Measurements from ENCODE around the gene TSPAN4.

TSPAN4 gene

DNA sequence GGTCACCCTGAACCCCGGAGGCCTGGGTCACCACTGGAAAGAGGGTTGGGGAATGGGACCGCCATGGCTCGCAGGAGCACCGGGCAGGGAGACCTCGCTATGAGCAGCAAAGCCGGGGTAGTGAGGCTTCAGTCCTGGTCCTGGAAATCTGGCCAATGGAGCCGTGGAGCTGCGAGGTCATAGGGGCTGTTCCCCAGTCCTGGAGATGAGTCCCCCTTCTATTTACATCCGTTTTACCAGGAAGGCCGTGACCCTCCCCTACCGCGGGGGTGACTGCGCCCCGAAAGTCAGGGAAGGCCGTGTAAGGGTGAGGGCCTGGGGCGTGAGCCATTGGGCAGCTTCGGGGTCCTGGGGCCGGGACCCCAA lies 38.1 kb upstream of the TSPAN4 start:
- DNase-seq, result no peak

DNA sequence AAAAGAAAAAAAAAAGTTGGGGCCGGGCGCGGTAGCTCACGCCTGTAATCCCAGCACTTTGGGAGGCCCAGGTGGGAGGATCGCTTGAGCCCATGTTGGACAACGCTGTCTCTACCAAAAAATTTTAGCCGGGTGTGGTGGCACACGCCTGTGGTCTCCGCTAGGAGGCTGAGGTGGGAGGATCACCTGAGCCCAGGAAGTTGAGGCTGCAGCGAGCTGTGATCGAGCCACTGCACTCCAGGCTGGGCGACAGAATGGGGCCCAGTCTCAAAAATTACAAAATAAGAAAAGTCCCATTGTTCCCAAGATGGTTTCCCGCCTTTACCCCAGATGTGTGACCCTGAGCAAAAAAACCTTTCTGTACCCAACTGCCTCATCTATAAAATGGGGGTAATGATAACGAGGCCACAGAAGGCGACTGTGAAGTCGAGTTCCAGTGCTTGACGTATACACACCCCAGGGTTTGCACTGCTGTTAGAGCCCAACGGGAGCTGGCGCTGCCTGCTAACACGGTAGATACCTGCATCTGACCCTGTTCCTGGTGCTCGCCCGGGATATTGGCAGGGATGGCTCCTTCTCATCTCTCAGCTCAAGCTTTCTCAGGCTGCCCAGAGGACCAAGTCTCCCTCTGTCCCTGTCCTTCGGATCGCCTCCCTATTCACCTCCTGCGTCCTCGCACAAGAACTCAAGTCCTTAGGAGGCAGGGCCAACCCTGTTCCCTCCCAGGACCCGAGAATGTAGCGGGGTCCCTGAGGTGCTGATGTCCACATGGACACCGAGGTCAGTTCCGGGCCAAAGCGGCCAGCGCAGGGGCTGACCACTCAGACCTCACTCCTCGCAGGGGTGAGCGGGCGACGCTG lies 34.0 kb upstream of the TSPAN4 start:
- no peak for DNase-seq

DNA sequence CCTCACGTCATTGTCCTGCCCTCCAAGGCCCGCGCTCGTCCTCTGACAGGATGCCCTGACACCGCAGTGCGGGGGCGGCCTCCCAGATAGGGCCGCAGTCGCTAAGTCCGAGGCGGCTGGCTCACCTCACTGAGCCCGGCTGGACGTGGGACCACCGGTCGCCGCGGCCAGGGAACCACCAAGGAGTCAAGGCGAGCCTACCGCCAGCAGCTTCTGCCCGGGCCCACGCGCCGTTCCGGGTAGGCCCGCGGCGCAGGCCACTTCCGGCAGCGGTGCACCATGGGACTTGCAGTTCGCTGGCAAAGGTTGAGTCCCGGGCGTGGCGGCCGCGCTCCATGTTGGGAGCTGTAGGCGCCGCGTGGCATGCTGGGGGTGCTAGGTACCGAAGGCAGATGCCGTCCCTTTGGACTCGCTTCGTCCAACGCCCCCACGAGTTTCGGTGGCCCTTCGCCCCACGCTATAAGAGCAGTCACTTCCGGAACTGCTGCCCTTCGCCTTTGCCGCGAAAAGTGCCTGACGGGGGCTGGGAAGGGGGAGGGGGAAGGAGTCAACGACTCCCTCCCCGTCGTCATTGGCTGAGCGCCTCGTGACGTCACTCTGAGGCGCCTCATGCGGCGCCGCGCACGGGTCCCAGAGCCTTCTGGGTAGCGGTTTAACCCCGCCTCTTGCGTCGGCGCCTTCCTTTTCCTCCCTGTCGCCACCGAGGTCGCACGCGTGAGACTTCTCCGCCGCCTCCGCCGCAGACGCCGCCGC lies 33.2 kb upstream of the TSPAN4 start, which contains the start of gene RPLP2:
Gene RPLP2, plus strand, starts transcription at position 681 of the 753 bp plus-strand sequence. CDS start 268 bp downstream, outside the sequence.
- DNase-seq, result peak; percentile 98

DNA sequence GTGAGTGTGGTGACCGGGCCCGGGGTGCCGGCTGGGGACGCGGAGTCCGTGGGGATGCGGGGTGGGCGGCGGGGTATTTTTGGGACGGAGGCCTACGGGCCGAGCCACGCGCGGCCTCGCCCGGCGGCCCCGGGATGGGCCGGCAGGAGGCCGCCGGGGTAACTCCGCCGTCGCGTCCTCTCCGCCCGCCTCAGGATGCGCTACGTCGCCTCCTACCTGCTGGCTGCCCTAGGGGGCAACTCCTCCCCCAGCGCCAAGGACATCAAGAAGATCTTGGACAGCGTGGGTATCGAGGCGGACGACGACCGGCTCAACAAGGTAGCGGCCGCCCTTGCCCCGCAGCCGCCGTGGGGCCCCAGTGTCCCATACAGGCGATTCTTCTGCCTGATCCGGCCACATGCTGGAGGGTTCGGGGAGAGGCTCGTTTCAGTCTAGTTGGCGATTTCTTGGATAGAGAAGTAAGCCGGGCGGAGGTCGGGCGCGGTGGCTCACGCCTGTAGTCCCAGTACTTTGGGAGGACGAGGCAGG lies 32.5 kb upstream of the TSPAN4 start:
- no peak for DNase-seq

DNA sequence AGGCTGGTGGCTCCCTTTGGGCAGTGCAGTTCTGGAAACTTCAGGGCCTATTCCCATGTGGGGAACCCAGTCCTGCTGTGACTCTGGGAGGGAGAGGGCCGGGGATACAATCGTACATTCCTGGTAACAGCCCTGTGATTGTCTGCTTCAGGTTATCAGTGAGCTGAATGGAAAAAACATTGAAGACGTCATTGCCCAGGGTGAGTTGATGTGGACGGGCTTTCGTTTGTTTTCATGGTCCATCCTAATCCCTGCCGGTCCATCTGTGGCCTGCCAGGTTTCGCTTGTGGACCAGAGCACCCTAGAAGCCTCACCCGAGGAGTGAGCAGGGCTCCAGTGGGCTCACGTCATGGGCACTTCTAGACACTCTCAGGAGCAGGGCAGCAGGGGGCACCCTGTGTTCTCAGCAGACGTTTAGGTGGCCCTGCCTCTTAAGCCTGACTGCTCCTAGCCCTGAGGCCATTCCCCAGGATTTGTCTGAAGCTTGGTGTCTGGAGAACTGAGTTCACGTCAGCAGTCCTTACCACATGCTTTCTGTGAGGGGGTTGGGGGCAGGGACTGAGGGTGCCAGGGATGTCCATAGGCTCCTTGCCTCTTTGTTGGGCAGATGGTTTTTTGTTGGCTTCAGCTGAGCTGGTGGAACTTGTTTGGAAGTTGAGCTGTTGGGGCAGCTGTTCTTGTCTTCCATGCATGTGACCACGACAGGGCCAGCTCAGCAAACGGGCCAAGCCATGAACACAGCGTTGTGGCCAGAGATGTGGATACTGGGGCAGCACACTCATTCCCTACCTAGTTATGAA lies 31.0 kb upstream of the TSPAN4 start:
- DNase-seq, result no peak

DNA sequence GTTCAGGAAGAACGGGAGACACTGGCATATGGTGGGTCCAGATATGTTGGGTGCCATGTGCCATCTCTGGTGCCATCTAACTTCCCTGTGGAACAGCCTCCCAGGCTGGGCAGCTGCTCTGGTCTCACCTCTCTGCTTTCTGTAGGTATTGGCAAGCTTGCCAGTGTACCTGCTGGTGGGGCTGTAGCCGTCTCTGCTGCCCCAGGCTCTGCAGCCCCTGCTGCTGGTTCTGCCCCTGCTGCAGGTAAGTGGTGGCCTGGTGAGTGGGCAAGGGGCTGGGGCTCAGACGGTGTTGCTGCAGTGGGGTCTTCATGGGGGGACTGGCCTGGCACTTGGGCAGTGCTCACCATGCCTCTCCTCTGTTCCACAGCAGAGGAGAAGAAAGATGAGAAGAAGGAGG lies 30.3 kb upstream of the TSPAN4 start:
- DNase-seq, result no peak

DNA sequence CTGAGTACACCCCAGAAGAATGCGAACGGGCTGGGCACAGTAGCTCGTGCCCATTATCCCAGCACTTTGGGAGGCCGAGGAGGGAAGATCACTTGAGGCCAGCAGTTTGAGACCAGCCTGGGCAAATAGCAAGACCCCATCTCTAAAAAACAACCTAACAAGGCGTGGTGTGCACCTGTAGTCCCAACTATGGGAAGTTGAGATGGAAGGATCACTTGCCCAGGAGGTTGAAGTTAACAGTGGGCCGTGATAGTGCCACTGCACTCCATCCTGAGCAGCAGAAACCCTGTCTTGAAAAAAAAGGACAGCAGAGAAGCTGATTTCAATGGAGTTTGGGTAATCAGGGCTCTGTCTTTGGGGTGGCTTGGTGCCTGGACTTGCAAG lies 29.6 kb upstream of the TSPAN4 start:
- no peak for DNase-seq

DNA sequence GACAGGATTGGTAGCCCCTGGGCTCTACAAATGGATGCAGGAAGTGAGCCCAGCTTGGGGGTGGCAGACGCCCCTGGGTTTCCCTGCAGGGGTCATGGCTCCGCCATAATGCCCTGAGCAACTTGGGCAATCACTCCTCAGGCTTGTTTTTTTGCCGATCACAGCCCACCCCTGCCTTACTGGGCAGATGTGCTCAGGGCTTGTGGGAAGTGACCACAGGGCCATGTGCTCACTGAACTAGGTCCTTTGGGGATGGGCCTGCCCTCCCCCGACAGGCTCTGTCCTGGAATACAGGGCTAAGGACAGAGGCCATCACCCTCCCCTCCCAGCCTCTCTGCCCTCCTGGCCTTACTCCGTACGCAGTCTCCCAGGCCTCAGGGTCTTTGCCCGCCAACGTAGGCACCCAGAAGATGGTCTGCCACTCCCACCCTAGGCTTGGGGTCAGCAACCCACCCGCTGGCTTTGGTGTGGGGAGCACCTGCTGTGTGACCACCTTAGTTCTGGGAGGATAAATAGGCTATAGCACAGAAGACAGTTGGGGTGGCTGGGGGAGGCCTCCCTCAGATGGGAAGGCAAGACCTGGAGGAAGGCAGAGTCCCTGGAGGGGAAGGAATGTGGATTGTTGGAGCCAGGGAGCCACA lies 29.1 kb upstream of the TSPAN4 start:
- DNase-seq, result no peak

DNA sequence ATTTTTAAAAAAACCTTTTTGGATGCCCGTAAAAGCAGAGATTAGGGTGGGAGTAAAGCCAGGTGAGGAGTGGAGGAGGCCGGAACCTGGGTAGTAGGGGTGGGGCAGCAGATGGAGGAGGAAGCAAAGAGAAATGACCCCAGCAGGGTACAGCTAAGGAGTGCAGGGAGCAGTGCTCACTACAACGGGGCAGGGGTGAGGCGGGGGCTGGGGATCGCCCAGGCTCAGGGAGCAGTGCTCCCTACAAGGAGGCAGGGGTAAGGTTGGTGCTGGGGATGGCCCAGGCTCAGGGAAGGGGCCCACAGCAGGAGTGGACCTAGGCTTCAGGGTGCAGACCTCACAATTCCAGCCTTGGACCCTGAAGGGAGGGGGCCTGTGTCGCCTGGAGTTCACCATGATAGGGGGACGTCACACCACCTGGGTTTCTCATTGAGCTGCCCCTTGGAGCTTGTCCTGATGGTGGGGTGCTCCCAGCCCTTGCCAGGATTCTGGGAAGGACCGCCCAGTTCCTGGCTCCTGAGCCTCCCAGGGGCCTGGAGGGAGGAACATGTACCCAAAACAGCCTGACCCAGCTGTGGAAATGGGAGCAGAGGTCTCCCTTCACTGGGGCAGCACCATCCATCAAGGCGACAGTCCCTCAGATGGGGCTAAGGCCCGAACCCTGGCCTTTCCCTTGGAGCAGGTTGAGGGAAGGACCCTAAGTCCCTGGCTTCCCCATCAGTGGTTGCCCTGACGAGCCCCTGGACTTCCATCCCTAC lies 26.8 kb upstream of the TSPAN4 start:
- DNase-seq, result no peak

DNA sequence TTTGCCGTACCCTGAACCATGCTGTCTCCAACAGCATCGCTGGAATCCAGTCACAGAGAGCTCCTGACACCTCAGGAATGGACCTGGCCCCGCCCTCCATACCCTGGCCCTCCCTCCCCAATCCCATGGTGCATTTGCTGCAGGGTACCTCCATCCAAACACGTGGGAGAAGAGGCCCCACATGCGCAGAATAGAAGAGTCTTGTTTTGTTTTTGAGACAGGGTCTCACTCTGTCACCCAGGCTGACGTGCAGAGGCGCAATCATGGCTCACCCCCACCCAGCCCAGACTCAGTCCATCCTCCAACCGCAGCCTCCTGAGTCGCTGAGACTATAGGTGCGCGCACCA lies 26.2 kb upstream of the TSPAN4 start:
- DNase-seq, result no peak

DNA sequence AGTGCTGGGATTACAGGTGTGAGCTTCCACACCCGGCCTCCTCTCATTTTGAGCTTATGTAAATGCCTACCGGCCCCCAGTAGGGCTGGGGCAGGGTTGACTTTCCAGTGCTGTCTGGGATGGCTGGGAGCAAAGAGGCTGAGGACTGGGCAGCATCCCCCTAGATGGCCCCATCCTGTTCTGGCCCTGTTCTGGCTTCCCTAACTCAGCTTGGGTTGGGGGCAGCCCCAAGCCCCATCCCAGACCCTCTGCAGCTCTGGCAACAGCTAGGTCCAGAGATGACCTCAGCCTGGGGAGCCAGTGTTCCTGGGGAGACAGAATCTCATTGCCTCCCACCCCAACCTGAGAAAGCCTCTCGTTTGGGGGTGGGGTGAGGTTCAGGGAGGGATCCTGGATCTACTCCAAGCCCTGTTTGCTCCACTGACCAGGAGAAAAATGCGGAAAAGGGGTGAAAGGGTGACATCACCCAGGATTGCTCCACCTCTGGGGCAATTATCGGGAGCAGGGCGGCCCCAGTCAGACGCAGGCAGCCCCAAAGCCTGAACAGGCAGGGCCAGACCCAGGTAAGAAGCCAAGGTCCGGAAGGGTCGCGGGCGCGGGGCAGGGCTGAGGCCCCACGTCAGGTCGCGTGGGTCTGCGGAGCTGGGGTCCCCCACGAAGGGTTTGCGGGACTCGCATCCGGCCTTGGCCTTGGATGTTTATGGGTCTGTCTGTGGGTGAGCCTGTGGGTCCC lies 24.1 kb upstream of the TSPAN4 start, which contains the start of gene PNPLA2:
Gene PNPLA2, plus strand, starts transcription at position 519 of the 733 bp plus-strand sequence. CDS start 805 bp downstream, outside the sequence.
- peak; percentile 56 for DNase-seq

DNA sequence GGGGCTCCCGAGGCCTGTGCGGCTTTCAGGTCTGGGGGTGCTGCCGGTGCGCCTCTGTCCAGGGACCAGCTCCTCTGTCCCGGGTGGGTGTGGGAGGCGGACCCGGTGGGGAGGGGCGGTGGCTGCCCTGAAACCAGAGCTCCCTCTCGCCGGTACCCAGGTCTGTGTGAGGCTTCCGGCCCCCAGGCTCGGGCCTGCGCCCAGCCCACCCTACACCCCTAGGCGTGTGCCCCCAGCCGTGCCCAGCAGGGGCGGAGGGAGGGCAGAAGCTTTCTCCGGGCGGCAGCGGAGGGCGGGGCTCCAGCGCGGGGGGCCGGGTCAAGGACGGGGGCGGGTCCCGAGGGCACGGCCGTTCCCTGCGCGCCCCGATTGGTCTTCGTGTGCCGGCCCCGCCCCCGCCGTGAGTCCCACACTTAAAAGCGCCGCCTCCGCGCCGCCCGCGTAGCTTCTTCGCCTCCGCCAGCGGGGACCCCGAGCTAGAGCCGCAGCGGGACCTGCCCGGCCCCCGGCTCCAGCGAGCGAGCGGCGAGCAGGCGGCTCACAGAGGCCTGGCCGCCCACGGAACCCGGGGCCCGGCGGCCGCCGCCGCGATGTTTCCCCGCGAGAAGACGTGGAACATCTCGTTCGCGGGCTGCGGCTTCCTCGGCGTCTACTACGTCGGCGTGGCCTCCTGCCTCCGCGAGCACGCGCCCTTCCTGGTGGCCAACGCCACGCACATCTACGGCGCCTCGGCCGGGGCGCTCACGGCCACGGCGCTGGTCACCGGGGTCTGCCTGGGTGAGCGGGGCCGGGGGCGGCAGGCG lies 23.3 kb upstream of the TSPAN4 start:
- DNase-seq, result peak; percentile 91

DNA sequence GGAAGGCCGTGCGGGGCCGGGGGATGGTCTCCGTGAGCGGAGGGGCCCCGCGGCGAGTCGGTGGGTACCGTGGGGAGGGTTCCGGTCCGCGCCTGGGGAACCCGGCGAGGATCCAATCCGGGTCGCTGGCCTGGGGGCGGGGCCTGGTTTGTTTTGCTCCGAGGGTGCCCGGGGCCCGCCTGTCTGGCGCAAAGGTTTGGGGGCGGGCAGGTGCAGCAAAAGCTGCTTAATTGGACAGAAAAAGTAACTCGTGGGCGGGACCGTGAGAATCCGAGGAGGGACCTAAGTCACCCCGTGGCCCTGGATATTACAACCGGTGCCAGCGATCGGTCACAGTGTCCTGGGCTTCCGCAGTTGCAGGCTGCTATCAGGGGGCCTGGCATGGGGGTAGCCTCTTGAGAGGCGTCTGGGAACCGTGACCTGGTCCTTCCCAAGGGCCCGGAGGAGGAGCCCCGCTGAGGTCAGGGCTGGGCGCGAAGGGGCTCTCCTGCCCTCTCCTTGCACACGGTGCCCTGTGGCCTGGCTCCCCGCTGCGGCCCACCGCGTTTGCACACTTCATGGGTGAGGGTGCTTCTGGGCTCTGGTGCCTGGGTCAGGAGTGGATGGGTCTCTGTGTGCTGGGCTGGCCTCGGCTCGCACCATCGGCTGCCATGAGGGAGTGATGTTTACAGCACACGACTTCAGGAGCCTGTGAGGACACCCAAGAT lies 22.6 kb upstream of the TSPAN4 start:
- peak; percentile 47 for DNase-seq

DNA sequence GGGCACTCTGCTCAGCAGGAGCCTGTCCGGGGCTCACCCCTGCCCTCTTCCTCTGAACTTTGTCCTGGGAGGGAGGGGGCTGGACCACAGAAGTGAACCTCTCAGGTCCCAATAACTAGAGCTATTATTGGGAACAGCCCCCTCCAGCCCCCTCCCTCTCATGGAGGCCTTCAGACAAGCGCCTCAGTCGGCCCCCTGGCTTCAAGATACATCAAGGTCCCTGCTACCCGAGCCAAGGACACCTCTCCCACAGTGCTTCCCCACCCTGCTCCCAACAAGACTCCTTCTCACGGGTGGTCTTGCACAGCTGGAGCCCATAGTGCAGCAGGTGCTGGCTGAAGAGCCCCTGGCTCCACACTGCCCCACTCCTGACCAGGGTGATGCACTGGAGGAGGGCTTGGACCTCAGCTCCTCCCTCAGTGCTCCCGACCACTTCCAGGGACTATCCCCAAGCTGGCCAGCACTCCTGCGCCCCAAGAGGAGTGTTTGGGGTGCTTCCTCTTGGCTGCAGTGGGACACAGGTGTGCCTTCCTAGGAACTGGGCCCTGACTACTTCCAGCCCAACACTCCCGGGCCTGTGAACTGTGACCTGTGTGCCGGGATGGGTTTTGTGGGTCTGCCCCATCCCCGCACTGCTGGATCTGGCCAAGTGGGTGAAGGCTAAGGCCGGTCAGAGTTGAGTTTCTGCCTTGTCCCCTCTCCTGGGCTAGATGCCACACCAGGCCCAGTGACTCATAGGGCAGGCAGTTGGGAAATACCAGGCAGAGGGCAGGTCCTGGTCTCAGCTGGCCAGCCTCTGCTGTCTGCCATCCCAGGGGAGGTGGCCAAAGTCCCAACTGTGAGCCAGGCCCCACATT lies 21.8 kb upstream of the TSPAN4 start:
- peak; percentile 45 for DNase-seq

DNA sequence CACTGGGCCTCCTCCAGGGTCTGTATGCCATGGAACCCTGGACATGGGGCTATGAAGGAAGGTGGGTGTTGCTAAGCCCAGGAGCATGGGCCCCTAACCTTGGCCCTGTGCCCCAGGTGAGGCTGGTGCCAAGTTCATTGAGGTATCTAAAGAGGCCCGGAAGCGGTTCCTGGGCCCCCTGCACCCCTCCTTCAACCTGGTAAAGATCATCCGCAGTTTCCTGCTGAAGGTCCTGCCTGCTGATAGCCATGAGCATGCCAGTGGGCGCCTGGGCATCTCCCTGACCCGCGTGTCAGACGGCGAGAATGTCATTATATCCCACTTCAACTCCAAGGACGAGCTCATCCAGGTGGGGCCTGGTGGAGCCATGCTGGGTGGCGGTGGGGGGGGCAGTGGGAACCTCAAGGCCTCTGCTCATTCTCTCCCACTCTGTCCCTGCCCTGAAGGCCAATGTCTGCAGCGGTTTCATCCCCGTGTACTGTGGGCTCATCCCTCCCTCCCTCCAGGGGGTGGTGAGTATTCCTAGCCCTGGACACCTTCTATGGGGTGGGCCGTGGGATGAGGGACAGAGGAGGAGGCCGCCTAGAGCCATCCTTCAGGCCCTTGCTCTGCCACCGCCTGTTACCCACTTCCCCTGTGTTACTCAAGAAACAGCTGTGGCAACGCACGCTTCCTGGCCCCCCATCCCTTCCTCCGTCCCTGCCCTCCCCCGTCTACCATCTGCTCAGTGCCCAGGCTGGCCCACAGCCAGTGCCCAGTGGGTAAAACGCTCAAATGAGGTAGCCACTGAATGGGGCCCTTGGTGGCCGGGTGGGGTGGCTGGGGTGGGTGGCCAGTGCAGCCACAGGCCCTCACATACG lies 20.9 kb upstream of the TSPAN4 start:
- no peak for DNase-seq

DNA sequence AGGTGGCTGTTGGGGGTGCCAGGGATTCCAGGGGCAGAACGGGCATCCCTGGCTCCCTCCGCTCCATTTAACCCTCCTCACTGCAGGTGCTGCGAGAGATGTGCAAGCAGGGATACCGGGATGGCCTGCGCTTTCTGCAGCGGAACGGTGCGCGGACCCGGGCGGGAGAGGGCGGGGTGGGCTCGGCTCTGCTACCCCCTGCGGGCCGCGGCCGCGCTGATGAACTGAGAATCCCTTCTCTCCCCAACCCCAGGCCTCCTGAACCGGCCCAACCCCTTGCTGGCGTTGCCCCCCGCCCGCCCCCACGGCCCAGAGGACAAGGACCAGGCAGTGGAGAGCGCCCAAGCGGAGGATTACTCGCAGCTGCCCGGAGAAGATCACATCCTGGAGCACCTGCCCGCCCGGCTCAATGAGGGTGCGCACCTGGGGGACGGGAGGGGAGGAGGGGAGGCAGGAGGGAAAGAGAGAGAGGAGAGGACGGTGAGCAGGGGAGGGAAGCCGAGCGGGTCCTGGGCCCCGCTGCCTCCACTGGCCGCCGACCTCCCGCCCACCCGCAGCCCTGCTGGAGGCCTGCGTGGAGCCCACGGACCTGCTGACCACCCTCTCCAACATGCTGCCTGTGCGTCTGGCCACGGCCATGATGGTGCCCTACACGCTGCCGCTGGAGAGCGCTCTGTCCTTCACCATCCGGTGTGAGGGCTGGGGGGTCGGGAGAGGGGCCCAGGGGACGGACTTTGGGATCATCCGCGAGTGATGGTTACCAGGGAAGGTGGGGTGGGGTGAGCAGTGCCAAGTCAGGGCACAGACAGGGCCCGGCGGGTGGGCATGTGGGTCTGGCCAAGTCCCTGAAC lies 19.0 kb upstream of the TSPAN4 start:
- no peak for DNase-seq

Measured in fibroblast of skin of scalp (primary cell).